Ecto neural progenitor cell (in vitro differentiated cells): ENCODE results near the gene SYT1.

ENCODE experiments used
- DNase-seq: peaks from one replicate; pipeline ENCODE4 v3.0.0-alpha.2; 2018; ENCODE audit warnings: low spot score

Gene SYT1

DNA sequence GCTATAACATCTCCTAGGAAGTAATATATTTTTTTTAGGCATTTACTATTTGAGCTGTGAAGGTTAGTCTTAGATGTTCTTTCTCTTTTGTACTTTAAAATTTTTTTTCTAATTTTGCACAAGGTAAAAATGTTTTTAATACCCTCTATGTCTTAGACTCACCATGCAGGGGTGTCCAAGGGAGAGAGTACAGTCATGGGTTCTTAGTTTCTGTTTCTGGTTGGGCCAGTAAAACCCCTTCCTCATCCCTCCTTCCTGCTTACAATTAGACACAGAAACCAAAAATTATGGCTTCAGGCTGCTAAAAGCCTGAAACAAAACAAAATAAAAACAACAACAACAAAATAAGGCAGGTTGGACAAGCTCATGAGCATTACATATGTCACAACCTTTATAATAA lies 193.0 kb downstream of the SYT1 start:
- DNase-seq: no peak

DNA sequence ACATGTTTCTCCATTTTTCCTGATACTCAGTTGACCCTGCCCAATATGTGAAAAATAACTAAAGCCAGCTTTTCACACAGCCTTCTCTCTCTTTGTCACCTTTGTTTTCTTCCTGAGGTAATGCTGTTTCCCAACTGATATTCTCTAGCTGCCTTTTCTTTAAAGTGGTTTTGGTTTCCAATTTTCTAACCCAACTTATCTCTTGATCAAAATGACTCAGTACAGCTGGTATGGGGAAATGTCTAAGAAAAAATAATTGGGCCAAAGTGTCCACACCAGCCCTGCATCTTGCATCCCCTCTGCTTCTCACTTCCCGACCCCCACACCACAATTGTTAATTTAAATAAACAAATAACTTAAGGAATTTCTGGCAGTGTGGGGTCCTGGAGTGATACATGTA lies 193.8 kb downstream of the SYT1 start:
- DNase-seq: no peak

DNA sequence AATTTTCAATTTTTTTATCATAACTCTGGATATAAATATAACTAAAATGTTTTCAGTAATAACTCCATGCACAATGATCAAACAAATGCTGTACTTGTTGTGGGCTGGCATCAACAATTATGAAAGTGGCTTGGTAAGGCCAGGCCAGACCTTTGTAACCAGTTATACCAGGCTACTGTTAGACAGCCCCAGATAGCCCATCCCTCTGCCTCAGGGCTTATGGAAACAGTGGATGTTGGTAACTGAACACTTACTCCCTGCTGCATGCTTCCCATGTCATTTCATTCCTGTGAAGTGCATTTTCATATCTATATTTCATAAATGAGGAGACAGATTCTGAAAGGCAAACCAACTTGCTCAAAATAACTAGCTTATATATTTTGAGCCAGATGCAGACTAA lies 195.0 kb downstream of the SYT1 start:
- DNase-seq: no peak

DNA sequence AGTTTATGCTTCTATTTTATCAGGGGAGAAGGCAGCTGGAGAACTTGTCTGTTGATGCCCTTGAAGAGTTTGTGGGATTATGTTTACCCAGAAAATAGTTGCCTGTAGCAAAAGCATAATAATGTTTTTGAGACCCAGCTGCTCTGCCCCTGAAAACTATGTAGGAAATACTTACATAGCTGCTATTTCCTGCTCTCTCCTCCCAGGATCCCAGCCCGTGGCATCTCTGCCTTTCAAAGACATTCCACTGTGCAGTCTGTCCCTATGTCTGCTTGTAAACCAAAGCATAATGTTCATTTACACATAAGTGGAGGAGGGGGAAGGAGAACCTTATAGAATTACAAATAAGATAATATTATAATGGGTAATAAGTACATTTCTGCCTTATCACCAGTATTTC lies 198.7 kb downstream of the SYT1 start:
- DNase-seq: no peak

DNA sequence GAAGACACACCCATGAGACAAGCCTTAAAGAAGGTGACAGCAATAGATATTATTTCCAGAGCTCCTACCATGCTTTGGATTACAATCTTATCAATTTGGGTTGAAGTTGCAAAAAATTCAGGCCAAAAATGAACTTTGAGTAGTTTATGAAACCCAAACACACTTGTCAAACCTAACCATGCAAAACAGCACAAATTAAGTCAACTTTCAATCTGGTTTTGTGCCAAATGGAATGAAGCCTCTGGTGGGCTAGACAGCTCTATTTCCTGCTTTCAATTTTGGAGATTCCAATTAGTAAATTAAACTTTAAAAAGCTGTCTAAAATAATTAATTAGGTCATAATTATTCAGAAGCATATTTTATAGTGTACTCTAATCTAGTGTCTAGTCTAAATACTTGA lies 203.4 kb downstream of the SYT1 start:
- no peak for DNase-seq

DNA sequence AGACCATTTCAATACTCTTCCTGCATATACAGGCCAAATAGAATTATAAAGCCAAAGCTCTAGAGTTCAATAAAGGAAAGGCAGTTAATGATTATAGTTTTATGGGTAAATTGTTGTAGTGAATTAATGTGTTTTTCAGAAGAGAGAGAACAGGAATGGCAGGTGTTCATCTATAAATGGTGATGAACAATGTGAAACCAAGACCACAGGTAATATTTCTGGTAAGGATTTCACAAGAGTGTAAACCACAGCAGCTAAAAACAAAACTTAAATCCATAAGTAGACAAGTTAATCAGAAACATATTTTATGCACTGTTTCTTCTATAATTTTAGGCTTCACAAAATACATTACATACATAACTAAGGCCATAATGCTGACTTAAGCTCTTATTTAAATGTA lies 204.4 kb downstream of the SYT1 start:
- no peak for DNase-seq

DNA sequence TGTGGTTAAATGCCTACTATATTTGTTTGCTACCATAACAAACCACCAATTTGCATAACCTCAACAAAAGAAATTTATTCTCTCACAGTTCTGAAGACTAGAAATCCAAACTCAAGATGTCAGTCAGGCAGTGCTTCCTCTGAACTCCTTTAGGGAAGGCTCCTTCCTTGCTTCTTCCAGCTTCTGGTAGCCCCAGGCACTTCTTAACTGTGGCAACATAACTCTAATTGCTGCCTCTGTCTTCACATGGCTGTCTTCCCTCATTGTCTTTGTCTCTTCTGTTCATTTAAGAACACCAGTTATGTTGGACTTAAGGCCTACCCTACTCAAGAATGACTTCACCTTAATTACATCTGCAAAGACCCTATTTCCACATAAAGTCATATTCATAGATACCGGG lies 206.9 kb downstream of the SYT1 start:
- DNase-seq: no peak

DNA sequence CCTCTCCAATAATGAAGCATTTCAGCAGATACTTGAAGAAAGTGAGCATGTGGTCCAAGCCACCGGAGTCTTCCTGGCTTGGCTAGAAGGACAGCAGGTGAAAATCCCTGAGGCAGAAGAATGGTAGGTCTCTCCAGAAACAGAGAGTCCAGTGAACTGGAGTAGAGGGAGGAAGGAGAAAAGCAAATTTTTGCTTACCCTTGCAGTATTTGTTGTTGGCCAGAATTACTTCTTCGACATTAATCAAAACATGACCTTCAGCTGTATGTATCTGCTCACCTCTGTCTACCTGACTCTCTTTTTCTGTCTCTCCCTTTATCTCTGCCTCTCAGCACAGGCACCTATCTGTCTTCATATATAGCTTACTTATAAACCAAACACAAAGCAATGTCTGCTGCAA lies 208.9 kb downstream of the SYT1 start:
- DNase-seq: no peak

DNA sequence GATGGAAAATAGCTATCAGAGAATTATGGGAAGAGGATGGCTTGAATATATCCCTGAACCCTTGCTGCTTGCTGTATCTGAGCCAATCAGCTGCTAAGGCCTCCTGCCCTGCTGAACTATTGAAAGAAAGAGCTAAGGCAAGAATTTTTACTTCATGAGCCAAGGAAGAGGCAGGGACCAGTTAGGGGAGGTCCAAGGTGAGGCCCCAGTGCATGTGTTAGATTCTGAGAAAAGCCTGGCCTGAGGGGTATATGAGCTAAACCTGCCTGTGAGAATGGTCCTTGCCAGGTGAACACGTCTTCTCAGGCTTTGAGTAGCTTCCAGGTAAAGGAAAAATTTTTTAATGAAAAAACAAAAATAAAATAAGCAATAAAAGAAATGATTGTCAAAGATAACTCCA lies 218.0 kb downstream of the SYT1 start:
- DNase-seq: no peak

DNA sequence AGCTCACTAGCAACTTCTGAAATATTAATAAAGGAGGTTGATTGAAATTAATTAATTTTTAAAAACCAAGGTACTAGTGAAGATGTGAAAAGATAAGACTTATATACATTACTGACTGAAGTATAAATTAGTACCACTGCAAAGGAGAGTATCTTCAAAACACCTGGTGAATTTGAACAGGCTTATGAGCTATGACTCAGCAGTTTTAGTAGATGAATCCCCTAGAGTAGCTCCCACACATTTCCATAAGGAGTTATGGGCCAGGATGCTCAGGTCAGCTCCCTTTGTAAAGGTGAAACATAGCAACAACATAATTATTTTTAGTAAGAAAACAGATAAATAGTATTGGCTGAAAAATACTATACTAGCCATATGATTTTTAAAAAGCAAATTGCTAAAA lies 218.6 kb downstream of the SYT1 start:
- DNase-seq: no peak

DNA sequence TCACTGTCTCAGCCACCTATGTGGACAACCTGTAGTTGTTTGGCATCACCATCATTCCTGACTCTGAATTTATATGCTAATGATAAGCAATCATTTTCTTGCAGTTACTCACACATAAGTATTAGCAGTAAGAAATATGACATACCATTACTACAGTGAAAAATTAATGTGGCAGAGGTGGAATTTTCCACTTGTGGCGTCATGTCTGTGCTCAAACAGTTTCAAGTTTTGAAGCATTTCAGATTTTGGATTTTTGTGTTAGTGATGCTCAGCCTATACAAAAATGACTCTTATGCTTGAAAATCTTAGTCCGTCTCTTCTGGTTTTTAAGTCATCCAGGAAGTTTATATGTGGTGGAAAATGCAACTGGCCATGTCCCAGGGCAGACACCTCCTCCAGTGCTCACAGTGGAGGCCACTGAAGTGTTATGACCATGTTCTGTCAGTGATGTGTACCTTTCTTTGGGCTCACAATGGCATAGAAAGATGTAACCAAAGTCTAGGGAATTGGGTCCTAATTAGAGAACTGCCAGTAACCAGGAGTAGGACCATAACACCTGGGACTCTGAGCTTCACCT lies 220.6 kb downstream of the SYT1 start:
- no peak for DNase-seq

DNA sequence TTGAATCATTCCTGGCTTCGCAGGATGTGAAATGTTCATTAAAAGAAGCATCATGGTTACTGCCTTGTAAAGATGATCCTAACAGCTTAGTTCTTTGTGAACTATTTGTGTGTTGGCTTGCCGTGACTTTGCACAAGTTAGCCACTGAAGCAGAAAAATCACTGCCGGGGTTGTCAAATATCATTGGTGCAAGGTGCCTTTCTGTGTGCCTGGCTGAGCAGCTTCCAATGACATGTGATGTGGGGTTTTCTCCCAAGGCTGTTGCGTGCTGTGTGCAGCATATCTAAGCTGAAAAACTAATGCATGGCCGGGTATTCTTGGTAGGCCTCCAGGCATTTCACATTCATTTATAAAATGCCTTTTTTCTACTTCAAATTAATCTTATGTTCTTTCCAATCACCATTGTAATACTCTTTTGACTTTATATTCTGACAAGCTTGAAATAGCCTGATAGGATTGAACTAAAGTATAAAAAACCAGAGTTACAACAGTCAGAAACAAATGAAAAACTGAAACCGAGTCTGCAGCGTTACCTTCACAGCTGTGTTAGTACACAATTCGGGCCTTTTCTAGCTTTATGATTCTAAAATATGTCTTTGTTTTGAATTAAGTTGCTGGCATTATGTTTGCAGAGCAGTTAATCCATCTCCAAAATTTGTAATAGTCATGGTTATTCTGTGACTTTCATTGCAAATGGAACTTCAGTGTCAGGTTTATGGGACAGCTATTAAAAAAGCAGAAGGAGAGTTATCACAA lies 222.1 kb downstream of the SYT1 start:
- DNase-seq: no peak

DNA sequence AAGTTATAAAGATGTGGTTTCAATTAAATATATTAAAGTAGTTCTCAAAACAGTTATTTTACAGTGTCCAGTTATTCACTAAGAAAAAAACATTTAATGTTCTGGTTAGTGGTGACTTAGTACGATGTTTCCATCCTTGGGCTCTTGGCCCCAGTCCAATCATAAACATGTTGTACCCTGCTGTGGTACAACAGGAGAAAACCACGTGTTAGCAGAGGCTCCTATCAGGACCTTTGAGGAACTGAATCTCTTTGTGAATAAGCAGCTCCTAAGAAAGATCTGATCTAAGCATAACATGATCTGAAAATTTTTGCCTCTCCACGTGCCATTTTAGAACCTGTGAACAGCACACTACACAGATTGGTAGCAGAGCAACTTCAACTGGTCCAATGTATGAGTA lies 234.0 kb downstream of the SYT1 start:
- DNase-seq: no peak

DNA sequence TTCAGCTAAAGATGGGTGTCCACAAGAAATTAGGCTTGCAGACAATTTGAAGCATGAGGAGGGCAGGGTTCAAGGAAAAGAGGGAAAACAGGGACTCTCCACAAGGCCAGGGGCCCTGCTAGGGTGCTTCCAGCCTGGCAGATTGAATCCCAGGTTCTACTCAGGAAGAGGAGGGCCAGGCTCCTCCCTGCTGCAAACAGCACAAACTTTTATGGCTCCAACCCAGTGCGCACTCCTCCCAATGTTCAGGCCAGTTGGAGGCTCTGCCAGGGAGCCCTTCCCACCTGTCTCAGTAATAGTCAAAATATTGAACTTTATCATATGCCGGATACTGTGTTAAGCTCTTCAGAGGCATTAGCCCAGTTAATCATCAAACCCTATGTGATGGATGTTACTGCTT lies 244.4 kb downstream of the SYT1 start:
- DNase-seq: no peak

DNA sequence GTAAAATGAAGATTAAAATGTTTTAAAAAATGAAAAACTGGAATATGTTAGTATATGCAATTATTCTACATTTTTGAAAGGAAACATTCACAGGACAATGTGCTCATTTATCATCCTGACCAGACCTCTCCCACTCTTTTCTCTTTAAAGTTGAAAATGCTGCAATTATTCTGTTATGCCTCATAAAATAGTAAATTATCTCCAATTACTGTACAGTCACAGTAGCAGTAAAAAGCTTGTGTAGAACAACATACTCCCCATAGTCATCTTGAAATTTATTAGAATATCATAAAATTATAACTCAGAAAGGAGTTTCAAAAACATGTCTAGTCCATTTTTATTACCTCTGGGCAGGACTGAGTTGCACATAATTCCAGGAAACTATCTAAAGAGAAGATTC lies 250.3 kb downstream of the SYT1 start:
- no peak for DNase-seq

DNA sequence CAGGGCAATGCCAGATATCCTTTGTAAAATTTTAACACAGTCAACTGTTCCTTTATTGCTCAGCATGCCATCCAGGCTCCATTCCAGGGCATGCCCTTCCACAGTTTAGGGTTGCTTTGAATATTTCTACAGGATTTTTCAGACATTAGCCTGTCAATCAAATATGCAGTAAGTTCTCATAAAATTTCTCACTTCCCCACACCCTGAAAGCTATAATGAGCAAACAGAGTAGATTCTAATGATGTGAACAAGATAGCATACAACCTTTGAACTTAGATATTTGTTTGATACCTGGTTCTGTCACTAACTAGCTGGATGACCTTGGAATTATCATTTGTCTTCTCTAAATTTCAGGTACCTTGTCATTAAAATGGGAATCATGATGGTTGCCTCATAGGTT lies 251.2 kb downstream of the SYT1 start:
- DNase-seq: no peak

DNA sequence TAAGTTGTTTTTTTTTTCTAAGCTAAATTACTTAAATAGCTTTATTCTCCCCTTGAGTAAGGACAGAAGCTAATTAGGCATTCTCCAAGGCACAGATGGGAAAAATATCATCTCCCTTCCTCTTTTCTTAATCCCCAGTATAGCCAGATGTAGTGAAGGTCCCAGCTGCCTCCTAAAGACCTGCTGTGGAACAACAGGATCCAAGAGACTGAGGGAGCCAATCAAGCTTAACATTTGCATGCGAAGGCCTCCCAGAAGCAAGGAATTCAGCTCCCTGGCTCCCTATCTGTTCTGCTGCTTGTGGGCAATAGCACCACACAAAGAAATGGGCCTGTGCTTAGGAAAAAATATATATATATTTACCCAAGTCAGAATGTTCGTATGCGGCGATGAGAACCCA lies 255.2 kb downstream of the SYT1 start:
- peak; percentile 72 for DNase-seq

DNA sequence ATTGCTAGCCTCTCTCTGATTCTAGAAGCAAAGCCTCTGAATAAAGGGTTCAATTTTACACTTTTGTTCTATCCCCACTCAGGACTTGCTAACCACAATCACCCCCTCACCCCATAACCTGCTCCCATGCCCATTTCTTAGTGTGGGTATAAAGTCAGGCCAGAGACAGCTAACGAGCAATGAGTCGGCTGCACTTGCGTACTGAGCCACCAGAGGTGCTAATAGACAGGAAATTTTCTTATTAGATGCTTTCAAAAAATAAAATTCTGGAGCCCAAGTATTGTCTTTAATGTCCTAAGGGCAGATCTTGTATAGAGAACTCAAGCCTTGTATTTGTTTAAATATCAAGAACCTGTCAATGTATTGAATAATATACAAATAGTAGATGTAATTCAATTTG lies 256.9 kb downstream of the SYT1 start:
- DNase-seq: no peak

DNA sequence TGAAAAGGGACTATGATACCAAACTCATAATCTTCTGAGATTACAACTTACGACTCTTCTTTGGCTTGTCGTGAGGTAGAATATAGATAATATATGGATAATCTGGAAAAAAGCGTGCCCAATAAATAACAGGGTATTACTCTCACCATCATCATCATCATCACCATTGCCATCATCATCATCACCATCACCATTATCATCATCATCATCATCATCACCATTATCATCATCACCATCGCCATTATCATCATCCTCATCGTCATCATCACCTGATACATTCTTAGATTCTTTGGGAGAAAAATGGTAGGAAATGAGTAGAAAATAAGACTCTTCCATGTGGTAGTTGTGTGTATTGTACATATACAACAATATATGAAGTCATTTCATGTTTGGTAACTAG lies 259.8 kb downstream of the SYT1 start:
- no peak for DNase-seq

DNA sequence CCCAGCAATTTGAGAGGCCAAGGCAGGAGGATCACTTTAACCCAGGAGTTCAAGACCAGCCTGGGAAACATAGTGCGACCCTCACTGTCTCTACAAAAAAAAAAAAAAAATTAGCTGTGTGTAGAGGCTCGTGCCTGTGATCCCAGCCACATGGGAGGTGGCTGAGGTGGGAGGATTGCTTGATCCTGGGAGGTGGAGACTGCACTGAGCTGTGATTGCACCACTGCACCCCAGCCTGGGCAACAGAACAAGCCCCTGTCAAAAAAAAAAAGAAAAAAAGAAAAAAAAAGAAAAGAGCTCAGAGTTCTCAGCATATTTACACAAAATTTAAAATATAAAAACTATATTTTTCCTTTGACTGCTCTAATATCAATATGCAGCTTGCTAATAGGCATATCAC lies 260.8 kb downstream of the SYT1 start:
- no peak for DNase-seq

DNA sequence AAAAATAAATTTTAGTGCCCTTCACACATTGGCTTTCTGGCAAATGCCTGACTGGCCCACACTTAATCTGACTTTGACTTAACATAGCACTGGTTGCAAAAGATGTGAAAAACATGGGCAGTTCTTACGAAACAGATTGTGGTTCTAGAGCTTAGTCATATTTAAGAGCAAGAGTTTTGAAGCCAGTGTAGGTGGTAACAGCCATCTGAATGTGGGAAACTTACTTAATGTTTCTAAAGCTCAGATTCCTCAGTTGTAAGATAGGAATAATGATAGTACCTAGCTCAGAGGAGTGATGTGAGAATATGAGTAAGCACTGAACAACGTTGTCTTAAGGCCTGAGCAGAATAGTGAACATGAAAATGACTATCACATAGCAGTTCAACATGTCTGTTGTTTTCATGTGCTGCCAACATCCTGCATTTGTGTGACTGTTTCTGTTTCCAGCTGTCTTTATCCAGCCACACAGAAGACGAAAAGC lies 262.7 kb downstream of the SYT1 start:
- no peak for DNase-seq

DNA sequence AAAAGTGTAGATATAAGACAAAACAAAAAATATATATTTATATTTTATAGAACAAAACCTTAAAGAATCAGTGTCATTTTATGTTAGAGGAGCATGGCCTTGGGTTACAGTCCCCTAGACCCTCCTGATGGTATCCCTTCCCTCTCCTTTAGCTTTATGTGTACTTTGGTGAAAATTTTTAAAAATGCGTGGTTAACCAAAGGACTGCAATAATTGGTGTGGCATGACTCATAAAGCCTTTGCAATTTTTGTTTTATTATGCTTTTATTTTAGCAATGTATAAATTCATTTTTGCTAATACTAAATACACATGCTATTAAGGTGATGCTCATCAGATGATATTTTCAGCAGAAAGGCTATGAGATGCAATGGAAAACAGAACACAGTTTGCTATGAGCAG lies 264.4 kb downstream of the SYT1 start:
- DNase-seq: no peak

DNA sequence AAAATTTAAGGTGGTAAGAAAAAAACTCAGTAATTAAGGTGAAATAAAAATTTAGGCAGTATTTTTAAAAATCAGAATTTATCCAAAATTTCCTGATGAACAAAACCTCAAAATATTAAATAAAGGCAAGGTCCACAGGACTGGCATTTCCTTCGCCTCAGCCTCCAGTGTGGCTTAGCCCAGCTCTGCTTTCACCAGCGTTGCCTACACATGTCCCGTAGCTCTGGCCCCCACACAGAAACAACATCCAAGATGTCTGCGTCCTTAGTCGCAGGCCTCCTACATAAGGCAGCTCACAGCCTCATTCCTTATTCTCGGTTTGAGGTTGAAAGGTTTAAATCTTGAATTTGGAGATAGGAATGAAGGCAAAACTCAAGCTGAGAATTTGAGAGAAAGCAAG lies 274.3 kb downstream of the SYT1 start:
- no peak for DNase-seq

DNA sequence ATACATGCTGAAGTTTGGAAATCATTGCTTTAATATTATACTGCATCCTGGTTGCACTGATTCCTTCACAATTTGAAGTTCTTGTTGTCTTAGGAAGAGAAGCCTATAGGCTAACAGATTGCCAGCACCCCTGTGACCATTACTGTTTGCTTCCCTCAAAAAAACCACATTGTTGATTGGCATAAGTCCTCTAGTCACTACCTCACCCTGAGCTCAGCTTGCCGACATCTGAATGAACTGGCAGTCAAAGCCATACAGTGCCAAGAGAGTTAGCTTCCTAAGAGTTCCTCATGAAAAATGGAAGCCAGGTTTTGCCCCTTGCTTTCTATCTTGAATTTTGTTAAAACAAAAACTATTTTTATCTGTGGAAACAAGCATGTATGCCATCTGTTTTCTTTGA lies 276.1 kb downstream of the SYT1 start:
- DNase-seq: no peak
